HG03432 (cell line): ENCODE results near the gene EVA1C.
"Not testable (repeated sequence)": the region's sequence is repeated elsewhere in the genome, so short reads cannot be mapped to it uniquely, and the experiment has no call there.

Experiments used
- ATAC-seq: cut with Tn5 transposase; IDR thresholded peaks from one replicate; pipeline ENCODE4 v1.9.1; 2021; ENCODE audit warnings: mild to moderate bottlenecking, moderate library complexity; ENCODE audit not compliant: unreplicated experiment

Gene EVA1C, protein sequence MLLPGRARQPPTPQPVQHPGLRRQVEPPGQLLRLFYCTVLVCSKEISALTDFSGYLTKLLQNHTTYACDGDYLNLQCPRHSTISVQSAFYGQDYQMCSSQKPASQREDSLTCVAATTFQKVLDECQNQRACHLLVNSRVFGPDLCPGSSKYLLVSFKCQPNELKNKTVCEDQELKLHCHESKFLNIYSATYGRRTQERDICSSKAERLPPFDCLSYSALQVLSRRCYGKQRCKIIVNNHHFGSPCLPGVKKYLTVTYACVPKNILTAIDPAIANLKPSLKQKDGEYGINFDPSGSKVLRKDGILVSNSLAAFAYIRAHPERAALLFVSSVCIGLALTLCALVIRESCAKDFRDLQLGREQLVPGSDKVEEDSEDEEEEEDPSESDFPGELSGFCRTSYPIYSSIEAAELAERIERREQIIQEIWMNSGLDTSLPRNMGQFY

DNA sequence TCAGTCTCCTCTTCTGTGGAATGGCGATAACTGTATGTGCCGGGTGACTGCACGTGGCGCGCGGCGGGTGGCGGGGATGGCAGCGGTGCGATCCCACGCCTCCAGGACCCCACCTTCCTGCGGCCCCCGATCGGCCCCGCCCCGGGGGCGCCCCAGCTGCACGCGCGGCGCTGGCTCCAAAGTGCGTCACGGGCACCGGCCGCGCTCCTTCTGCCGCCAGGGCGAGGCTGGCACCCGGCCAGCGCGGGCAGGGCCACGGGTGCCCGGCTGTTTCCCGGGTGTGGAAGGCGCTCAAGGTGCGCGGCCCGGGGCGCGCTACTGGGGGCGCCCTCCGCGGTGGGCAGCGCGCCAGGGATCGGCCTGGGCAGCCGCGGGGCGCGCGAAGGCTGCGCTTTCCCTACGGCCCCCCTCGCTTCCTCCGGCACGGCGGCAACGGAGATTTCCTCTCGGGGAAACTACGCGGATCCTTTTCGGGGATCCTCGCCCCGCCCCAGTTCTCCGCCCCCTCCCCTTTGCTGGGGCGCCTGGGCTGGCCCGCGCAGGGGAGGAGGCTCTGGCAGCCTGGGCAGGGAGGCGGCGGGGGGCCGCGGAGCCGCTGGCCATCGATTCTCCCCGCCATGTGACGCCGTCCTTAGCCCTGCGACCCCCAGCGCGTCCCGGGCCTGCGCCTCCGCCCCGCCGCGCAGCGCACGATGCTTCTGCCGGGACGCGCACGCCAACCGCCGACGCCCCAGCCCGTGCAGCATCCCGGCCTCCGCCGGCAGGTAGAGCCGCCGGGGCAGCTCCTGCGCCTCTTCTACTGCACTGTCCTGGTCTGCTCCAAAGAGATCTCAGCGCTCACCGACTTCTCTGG lies at the start of gene EVA1C:
EVA1C (plus strand) TSS at position 545 of the 853 bp plus-strand sequence; CDS start at position 693, 148 bp downstream.
- ATAC-seq = no peak

DNA sequence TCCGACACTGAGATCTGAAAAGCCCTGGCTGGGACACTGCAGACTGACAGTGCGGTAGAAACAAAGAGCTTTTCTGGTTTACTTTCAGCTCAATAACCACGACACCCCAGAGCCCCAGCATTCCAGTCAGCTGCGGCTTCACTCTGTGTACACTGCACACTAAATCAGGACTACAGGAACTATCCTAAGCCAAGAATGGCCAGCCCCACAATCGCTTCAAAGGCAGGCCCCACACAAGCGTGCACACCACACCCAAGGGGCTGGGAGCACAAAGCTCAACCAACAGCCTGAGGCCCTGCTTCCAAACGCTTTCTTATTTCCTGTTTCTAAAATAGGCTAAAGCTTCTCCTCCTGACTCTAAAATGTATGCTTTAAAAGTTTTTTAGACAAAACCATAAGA lies 48.1 kb upstream of the EVA1C start:
- no peak for ATAC-seq

DNA sequence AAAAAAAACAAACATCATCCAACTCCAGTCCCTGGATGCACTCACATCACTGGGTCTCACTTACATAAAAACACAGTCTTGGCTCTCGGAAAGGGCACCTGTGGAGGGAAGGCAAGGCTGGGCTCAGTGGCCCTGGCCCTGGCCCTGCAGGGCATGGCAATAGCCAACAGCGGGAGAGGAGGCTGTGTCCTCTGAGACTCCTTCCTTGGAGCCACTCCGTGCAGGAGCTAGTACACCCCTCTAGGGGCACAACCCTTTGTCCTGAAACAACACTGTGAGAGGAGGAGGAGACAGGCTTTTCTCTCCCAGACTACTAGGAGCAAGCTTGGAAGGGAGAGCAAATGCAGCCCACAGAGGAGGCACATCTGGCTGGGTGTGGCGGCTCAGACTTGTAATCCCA lies 47.7 kb upstream of the EVA1C start:
- ATAC-seq = no peak

GRCh38 chr21:32366191-32366590 lies 46.3 kb upstream of the EVA1C start:
- no peak for ATAC-seq

GRCh38 chr21:32367158-32367557 lies 45.3 kb upstream of the EVA1C start:
- ATAC-seq = no peak

GRCh38 chr21:32368386-32368785 lies 44.1 kb upstream of the EVA1C start:
- ATAC-seq = no peak

DNA sequence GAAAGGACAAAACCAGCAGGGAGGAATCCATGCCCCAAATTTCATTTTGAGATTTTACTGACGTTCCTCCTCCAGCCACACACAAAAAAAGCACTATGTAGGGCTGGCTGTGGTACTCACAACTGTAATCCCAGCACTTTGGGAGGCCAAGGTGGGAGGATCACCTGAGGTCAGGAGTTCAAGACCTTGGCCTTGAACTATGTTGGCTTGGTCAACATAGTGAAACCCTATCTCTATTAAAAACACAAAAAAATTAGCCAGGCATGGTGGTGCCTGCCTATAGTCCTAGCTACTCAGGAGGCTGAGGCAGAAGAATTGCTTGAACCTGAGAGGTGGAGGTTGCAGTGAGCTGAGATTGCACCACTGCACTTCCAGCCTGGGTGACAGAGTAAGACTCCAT lies 43.5 kb upstream of the EVA1C start:
- not testable (repeated sequence) for ATAC-seq

DNA sequence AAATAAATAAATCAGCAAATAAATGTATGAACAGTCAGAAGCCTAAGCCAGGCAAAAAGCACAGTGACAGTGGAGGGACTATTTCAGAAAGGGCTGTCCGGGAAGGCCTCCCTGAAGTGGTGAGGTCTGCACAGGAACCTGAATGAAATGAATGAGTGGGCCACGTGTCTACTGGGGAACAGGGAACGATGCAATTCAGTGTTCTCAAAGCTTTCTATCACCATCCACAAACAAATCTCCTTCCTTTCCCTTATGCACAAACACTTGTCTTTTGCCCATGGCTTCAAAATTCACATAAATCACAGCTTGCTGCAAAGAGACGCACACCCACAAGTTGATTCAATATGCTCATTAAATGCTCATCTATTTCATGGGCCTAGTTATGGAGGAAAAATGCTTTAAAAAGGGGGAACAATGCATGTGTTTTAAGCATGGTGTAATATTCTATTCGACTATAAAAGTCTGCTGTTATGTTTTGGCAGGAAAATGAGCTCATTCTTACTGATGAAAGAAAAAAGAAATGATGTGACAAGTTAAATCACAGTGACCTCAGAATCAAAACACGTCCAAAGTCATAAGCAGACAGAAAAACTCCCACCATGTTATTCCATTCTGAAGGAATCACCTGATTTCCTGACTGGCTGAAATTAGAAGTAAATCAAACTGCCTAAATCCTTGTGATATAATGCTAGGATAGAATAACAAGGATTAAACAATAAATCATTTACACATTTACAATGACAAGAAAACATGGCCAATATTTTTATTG lies 41.3 kb upstream of the EVA1C start:
- no peak for ATAC-seq

- no peak for ATAC-seq
Measured at GRCh38 chr21:32371913-32372314, 40.6 kb upstream of the EVA1C start.

DNA sequence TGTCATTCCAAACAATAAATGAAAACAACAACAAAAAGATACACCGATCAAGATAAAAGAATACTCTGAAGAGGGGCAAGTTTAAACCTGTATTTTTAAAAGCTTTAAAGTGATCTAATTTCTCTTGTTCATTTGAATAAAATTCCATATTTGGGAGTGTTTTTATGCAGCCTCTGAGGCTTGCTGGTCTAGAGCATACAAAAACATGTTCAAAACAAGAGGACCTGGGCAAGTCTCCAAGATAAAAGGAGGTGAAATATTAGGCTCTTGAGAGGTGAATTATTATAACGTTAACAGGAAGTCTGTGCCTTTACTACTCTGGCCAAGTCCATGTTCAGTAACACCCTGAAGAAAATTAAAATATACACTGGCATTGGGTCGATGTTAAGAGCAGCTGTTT lies 39.8 kb upstream of the EVA1C start:
- ATAC-seq = no peak

GRCh38 chr21:32377506-32377905 lies 35.0 kb upstream of the EVA1C start:
- no peak for ATAC-seq

DNA sequence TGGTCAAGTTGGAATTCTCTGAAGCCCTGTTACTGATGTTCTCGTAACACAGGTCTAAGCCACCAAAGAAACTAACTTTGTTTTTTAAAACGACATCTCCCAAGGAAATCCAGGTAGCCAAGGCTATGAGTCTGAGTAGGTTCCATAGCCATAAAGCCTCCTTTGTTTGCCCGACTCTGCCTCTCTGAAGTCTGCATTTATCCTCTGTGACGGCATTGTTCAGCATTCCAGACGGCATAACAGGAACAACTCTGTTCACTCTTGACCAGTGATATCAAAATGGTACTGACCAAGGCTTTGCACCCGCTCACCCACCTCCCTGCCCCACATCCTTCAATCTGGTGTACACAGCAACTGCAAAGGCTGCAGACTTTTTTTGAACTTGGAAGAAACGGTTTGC lies 34.5 kb upstream of the EVA1C start:
- no peak for ATAC-seq

GRCh38 chr21:32378956-32379355 lies 33.5 kb upstream of the EVA1C start:
- no peak for ATAC-seq

GRCh38 chr21:32380940-32381339 lies 31.6 kb upstream of the EVA1C start:
- ATAC-seq = no peak

GRCh38 chr21:32381571-32381970 lies 30.9 kb upstream of the EVA1C start:
- no peak for ATAC-seq

DNA sequence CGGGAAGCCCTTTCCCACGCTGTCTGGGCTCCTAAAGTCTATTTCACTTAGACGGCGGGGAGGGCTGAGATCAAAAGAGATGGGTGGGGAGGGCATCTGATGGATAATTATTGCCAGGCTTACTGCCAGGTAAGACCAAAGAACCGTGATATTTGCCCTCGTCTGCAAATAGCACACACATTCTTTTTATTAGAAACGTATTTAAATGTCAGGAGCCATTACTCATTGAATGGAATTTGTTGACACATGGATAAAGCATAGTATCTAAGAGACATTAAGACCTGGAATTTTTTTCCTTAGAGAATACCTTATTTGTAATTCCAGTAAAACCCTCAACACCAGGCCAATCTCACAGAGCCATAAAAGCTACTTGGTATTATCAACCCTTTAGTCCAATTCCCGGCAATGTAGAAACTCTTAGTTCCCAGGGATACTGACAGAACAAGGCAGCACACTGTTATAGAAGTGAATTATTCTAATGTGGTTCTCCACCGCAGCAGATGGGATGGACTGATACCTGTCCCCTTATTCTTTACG lies 30.3 kb upstream of the EVA1C start:
- no peak for ATAC-seq

- no peak for ATAC-seq
Measured at GRCh38 chr21:32383812-32384211, 28.7 kb upstream of the EVA1C start.

- ATAC-seq = no peak
Measured at GRCh38 chr21:32386195-32386870, 26.2 kb upstream of the EVA1C start.

DNA sequence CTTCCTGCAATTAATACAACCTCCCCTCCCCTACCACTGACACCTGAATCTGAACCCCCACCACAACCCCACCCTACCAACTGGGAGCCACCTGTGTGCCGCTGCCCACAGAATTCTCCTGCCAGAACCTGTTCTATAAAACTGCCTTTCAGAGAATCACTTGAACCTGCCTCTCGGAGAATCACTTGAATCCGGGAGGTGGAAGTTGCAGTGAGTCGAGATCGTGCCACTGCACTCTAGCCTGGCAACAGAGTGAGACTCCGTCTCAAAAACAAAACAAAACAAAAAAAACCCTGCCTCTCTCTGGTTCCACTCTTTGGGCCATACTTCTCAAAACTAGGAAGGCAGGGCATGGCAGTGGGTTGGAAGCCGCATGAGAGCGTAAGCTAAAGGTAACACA lies 25.4 kb upstream of the EVA1C start:
- no peak for ATAC-seq

- no peak for ATAC-seq
Measured at GRCh38 chr21:32388306-32388705, 24.2 kb upstream of the EVA1C start.
